Tibial nerve (tissue), 4 donors: ENCODE measurements around the gene HMGXB4. TPM values are rescaled to one million over a fixed set of nuclear protein-coding genes. Genes with fewer than 3 reads are reported as not detected.

Experiments
- DNase-seq, 2 donors: peaks; one replicate each; pipeline ENCODE4 v3.0.0-alpha.2; 2019; ENCODE audit warnings: low spot score in 2 of 2
- H3K27ac ChIP-seq, 4 donors: fragments of 200-600 bp; sonication (generic) in 3 of 4; one replicate each; pipeline ENCODE4 v1.5.1; 2017 to 2019; ENCODE audit warnings: mild to moderate bottlenecking in 1 of 4
- H3K27me3 ChIP-seq, 2 donors: fragments of 200-600 bp; sonication (generic) in 1 of 2; one replicate each; pipeline versions ENCODE4 v1.5.1 to v1.6.0; 2017 to 2019
- H3K36me3 ChIP-seq, 3 donors: fragments of 200-600 bp; sonication (generic); one replicate each; pipeline ENCODE4 v1.5.1; 2018 to 2019
- H3K4me1 ChIP-seq, 4 donors: fragments of 200-600 bp; sonication (generic) in 3 of 4; one replicate each; pipeline ENCODE4 v1.5.1; 2017 to 2019
- H3K4me3 ChIP-seq, 4 donors: fragments of 200-600 bp; sonication (generic) in 3 of 4; one replicate each; pipeline ENCODE4 v1.5.1; 2017 to 2019; ENCODE audit warnings: mild to moderate bottlenecking in 1 of 4, moderate library complexity in 1 of 4
- H3K9me3 ChIP-seq, 4 donors: fragments of 200-600 bp; sonication (generic) in 3 of 4; one replicate each; pipeline ENCODE4 v1.5.1; 2017 to 2019
- EP300 ChIP-seq, 2 donors: sonication (generic); formaldehyde crosslinking; IDR thresholded peaks; one replicate each; pipeline ENCODE4 v1.6.1; 2017; ENCODE audit warnings: antibody characterized with exemption in 2 of 2, mild to moderate bottlenecking in 1 of 2
- POLR2A ChIP-seq, 2 donors: fragments of 450-650 bp; IDR thresholded peaks; one replicate each; pipeline ENCODE4 v1.6.1; 2017; ENCODE audit warnings: antibody characterized with exemption in 2 of 2, mild to moderate bottlenecking in 2 of 2, moderate library complexity in 2 of 2
- WGBS, 2 donors: methylation state at CpG; one replicate each; pipeline ENCODE4 v1.1.5; 2018; 5-methylcytosine and 5-hydroxymethylcytosine counted together
- total RNA-seq, 4 donors: library from RNA; depleted of rRNA; stranded (reverse); fragments of >200 nt; gene quantifications; one replicate each; pipeline ENCODE4 v1.1.0, GENCODE V29; 2016
- TF ChIP-seq, protein P1 (sequence below), 5 experiments: fragments of 200-600 bp in 3 of 5; fragments of 450-650 bp in 2 of 5; sonication (generic) in 3 of 5; IDR thresholded peaks; one replicate each; pipeline ENCODE4 v1.5.1; 2016 to 2019; ENCODE audit warnings: antibody characterized with exemption in 5 of 5, mild to moderate bottlenecking in 3 of 5, moderate library complexity in 2 of 5

HMGXB4 gene
- total RNA-seq, 4 donors from 2014 or later = 15.9 to 23.7 (median 18.0) TPM

DNA sequence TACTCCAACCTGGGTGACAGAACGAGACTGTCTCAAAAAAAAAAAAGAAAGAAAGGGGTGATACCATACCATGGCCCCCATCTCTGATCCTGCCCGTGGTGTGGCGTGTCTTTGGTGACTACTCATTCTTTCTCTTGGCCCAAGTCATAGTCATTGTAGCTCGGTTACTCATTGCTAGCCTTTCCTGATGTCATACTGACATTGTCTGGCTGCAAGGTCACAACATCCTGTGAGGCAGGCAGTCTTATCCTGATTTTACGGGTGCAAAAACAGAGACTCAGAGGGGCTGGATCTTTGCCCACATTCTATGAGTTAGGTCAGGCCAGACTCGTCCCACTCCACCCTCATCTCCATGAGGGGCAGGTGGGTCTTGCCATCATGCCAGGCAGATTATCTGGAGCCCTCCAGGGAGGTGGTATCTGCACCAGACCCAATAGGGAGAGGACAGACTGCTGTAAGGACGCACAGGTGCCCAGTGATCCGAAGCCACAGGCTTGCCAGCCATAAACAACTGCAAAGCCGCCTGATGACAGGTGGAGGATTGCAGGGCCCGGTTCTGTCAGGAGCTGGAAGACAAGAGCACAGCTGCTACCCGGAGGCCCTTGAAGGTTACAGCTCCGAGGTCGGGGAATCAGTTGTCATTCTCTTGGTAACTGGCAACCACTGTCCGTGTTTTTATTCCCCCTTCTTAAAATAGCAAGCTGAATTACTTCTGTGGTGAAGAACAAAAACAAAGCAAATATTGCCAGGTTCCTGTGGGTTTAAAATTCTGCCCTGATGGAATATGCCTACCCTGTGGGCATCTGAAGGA is 56.2 kb downstream of the HMGXB4 start:
- WGBS, 2 donors = 57 to 59% methylated on average over 14 of the region's 14 CpGs
- peak in 1 of 2 donors; percentile 11 for TF ChIP-seq EP300 (IDR thresholded peaks at IDR 0.05)
- TF ChIP-seq, protein P1, sequence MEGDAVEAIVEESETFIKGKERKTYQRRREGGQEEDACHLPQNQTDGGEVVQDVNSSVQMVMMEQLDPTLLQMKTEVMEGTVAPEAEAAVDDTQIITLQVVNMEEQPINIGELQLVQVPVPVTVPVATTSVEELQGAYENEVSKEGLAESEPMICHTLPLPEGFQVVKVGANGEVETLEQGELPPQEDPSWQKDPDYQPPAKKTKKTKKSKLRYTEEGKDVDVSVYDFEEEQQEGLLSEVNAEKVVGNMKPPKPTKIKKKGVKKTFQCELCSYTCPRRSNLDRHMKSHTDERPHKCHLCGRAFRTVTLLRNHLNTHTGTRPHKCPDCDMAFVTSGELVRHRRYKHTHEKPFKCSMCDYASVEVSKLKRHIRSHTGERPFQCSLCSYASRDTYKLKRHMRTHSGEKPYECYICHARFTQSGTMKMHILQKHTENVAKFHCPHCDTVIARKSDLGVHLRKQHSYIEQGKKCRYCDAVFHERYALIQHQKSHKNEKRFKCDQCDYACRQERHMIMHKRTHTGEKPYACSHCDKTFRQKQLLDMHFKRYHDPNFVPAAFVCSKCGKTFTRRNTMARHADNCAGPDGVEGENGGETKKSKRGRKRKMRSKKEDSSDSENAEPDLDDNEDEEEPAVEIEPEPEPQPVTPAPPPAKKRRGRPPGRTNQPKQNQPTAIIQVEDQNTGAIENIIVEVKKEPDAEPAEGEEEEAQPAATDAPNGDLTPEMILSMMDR (IDR thresholded peaks at IDR 0.05) = no peak
- TF ChIP-seq POLR2A (IDR thresholded peaks at IDR 0.05) = no peak
- H3K4me3 ChIP-seq = no peak overlapping the region

DNA sequence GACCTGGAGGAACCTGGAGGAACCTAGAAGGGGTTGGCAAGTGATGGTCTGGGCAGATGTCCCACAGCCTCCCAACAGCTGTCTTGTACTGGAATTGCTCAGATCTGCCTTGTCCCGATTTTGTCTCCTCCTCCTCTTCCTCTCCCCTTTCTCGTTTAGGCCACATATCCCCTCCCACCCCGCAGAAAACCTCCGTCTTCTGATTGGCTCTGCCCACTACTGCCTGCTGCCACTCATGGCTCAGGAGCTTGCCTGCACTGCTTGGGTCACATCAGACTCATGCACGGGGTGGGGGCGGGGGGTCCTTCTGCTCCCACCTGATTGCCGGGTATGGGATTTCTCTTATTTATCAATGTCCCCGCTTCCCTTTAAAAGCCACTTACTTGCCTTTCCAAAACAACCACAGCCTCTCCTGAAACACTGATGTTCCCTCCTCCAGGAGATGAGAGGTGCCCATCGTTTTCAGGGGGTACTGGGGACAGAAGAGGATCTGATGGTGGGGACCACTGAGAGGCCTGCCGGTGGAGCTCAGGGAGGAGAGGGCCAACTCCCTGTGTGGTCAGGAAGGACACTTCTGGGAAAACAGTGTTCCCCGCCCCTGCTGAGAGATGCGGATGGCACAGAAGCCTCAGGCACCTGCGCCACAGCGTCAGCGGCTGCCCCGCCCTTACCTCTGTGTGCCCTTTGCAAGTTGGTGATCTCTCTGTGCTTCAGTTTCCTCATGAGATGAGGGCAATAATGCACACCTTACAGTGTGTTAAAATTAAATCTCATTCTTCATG is 57.1 kb downstream of the HMGXB4 start:
- H3K27me3 ChIP-seq = no peaks in the 10 kb centered on the region
- no peaks in the 10 kb centered on the region for H3K9me3 ChIP-seq
- peaks cover 0 to 40% (median 20%) of the 10 kb centered on the region in 3 donors for H3K36me3 ChIP-seq
- WGBS, 2 donors = 73 to 75% methylated on average over 16 of the region's 16 CpGs
- no peak for DNase-seq
- peak overlapping the region in 1 of 4 donors; percentile 31 for H3K27ac ChIP-seq
- H3K4me3 ChIP-seq = no peak overlapping the region
- H3K4me1 ChIP-seq = peaks cover 0 to 42% (median 19%) of the 10 kb centered on the region in 4 donors
- TF ChIP-seq POLR2A (IDR thresholded peaks at IDR 0.05) (no peak), EP300 (IDR thresholded peaks at IDR 0.05) (no peak)
- TF ChIP-seq, protein P1 (IDR thresholded peaks at IDR 0.05) = no peak

More for the DNA sequence above, 56.2 kb downstream of the HMGXB4 start:
- DNase-seq = peak in 1 of 2 donors; percentile 9
- Histone ChIP-seq H3K27ac (peak overlapping the region in 1 of 4 donors; percentile 31), H3K36me3 (peaks cover 0 to 32% (median 12%) of the 10 kb centered on the region in 3 donors), H3K27me3 (no peaks in the 10 kb centered on the region), H3K9me3 (no peaks in the 10 kb centered on the region), H3K4me1 (peaks cover 0 to 49% (median 19%) of the 10 kb centered on the region in 4 donors)

DNA sequence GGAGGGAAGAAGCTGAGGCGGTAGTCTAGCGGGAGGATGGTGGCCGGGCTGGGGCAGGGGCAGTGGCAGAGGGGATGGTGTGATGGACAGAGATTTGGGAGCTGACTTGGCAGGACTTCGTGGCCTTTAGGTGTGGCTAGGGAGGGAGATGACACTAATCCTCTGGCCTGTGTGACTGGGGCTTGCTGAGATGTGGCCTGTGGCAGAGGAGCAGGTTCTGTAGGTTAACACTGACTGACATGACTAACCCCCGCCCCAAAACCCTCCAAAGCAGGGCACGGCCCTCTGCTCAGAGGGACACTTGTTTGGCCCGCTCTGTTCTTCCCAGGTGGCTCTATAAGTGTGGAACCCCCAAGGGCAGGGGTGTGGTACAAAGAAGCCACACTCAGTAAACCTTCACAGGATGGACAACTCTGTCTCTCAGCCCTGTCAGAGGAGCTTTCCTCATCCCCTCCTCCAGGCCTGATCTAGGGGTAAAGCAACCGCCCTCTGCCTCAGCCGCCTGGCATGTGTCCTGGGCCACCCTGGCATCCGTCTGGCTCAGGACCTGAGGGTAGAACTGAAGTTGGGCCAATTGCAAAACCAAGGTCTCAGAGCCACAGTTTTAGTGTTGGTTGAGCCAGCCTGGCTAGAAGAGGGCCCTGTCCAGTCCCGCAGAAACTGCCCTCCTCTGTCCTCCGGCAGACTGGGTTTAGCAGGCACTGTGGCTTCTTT is 58.0 kb downstream of the HMGXB4 start:
- Histone ChIP-seq H3K9me3 (no peaks in the 10 kb centered on the region), H3K27ac (no peak overlapping the region), H3K36me3 (peaks cover 0 to 50% (median 24%) of the 10 kb centered on the region in 3 donors), H3K4me3 (no peak overlapping the region), H3K4me1 (peaks cover 0 to 32% (median 17%) of the 10 kb centered on the region in 4 donors), H3K27me3 (no peaks in the 10 kb centered on the region)
- TF ChIP-seq POLR2A (IDR thresholded peaks at IDR 0.05) (no peak), EP300 (IDR thresholded peaks at IDR 0.05) (no peak)
- TF ChIP-seq, protein P1 (IDR thresholded peaks at IDR 0.05) = no peak
- WGBS, 2 donors = 76 to 87% methylated on average over 11 to 12 of the region's 12 CpGs
- DNase-seq = peak in 1 of 2 donors; percentile 5

DNA sequence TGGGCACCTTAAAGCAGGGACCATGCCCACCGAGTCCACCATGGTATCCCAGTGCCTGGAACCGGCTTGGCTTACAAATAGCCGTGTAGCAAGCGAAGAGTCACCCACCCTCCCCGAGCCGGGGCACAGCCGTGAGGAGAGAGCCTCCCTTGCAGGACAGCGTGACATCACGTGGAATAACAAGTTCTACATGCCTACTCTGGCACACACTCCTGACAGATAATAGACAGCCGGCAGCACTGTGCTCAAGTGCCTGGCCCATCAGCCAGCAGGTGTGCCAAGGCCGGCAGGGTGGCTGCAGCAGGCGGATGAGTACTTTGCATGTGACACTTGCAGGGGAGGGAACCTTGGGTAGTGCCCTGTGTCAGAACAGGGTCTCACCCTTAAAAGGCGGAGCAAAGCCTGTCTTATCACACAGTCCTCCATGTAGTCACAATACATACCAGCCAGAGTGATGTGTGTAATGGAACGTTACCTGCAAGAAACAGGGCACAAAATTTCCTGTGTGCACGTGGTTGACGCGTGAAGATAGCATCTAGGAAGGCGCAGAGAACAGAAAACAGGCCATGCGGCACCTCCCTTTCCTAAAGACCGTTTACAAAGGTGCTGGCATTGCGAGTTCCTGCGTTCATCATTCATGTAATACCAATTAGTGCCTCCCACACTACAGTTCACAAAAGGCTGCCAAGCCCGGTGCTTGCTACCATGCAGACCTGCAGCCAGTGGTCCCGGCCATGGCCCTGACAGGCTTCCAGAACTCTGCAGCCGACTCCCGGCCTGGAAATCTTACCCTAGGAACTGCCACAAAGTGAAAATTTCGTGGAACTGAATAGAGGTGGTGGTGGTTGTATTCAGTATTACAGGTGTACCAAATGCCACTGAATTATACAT is 58.8 kb downstream of the HMGXB4 start:
- Histone ChIP-seq H3K27ac (no peak overlapping the region), H3K9me3 (no peaks in the 10 kb centered on the region), H3K36me3 (peaks cover 0 to 57% (median 24%) of the 10 kb centered on the region in 3 donors), H3K4me3 (no peak overlapping the region), H3K27me3 (no peaks in the 10 kb centered on the region), H3K4me1 (peaks cover 0 to 24% (median 12%) of the 10 kb centered on the region in 4 donors)
- 80 to 81% methylated on average over 24 to 27 of the region's 27 CpGs for WGBS, 2 donors
- peak in 1 of 2 donors; percentile 0 for DNase-seq
- TF ChIP-seq, protein P1 (IDR thresholded peaks at IDR 0.05) = no peak
- no peak for TF ChIP-seq POLR2A (IDR thresholded peaks at IDR 0.05)
- no peak for TF ChIP-seq EP300 (IDR thresholded peaks at IDR 0.05)
